Gastrocnemius medialis (tissue), 4 donors: ENCODE data around the gene COL6A5. TPM values are rescaled to one million over a fixed set of nuclear protein-coding genes. Genes with fewer than 3 reads are reported as not detected.

ENCODE experiments used
- ATAC-seq, 2 donors: fragments of 150-250 bp; one replicate each; pipeline ENCODE4 v1.9.1; 2016
- DNase-seq, 2 donors: peaks; one replicate each; pipeline ENCODE4 v3.0.0-alpha.2; 2019
- H3K27ac ChIP-seq, 4 donors: fragments of 200-600 bp; sonication (generic); 1 replicate in 1 of 4; 2 replicates in 3 of 4; pipeline ENCODE4 v1.5.1; 2016 to 2018; ENCODE audit warnings: mild to moderate bottlenecking in 2 of 4, moderate library complexity in 1 of 4
- H3K27me3 ChIP-seq, 3 donors: fragments of 200-600 bp; sonication (generic) in 2 of 3; 1 replicate in 1 of 3; 2 replicates in 2 of 3; pipeline versions ENCODE4 v1.5.1 to v1.6.0; 2016 to 2019; ENCODE audit warnings: mild to moderate bottlenecking in 1 of 3, moderate library complexity in 1 of 3
- H3K36me3 ChIP-seq, 2 donors: fragments of 200-600 bp; sonication (generic) in 1 of 2; one replicate each; pipeline ENCODE4 v1.5.1; 2017 to 2018
- H3K4me1 ChIP-seq, 2 donors: fragments of 200-600 bp; sonication (generic) in 1 of 2; one replicate each; pipeline ENCODE4 v1.5.1; 2016 to 2017; ENCODE audit warnings: mild to moderate bottlenecking in 2 of 2
- H3K4me3 ChIP-seq, 4 donors: fragments of 200-600 bp; sonication (generic) in 3 of 4; 1 replicate in 1 of 4; 2 replicates in 3 of 4; pipeline ENCODE4 v1.5.1; 2016 to 2019; ENCODE audit warnings: mild to moderate bottlenecking in 2 of 4
- H3K9me3 ChIP-seq, 3 donors: fragments of 200-600 bp; sonication (generic) in 2 of 3; 1 replicate in 1 of 3; 2 replicates in 2 of 3; pipeline ENCODE4 v1.5.1; 2016 to 2019
- POLR2A ChIP-seq, 2 donors: fragments of 450-650 bp; IDR thresholded peaks; one replicate each; pipeline ENCODE4 v1.6.1; 2017; ENCODE audit warnings: antibody characterized with exemption in 2 of 2, mild to moderate bottlenecking in 2 of 2, moderate library complexity in 2 of 2
- in situ Hi-C, 4 donors: fragments of 200-750 bp; cut with MboI; loops; one replicate each; pipeline versions ENCODE4 v1.15.0 to v1.8.0; 2017; ENCODE audit warnings: low sequenced_read_pairs in 4 of 4
- intact Hi-C: fragments of 100-400 bp; cut with DNase I; formaldehyde crosslinking; loops from one replicate; pipeline ENCODE4 v1.15.1; 2023; ENCODE audit warnings: low total_unique reads
- total RNA-seq, 4 donors: library from RNA; depleted of rRNA; stranded (reverse); fragments of >200 nt; gene quantifications; one replicate each; pipeline versions ENCODE4 v1.1.0 to v1.2.3, GENCODE V29; 2016
- TF ChIP-seq, protein P1 (sequence below), 5 experiments: fragments of 450-650 bp in 3 of 5; fragments of 200-600 bp in 2 of 5; sonication (generic) in 2 of 5; IDR thresholded peaks in 4 of 5; conservative IDR thresholded peaks in 1 of 5; 1 replicate in 4 of 5; 2 replicates in 1 of 5; pipeline ENCODE4 v1.5.1; 2016 to 2019; ENCODE audit warnings: antibody characterized with exemption in 5 of 5, mild to moderate bottlenecking in 3 of 5, moderate library complexity in 3 of 5

The COL6A5 gene
- total RNA-seq, 4 donors from 2014 or later, result not detected

DNA sequence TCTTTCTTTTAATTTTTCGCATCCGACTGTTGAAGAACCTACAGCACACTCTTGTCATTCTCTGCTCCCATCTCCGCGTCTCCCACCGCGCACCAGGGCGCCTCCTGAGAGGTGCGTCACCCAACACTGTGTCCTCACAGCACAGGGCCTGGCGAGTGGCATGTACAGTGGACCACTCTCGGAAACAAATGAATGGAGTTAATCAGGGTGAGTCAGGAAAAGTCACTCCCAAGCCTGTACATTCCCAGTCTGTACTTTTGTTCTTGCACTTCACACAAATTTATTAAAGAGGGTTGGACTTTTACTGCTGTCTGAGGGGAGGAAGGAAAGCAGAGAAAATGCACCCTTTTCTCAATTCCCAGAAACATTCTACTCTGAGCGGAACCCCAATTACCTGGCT is 172.1 kb downstream of the COL6A5 start:
- intact Hi-C loops, result no loop called here
- DNase-seq, result no peak

DNA sequence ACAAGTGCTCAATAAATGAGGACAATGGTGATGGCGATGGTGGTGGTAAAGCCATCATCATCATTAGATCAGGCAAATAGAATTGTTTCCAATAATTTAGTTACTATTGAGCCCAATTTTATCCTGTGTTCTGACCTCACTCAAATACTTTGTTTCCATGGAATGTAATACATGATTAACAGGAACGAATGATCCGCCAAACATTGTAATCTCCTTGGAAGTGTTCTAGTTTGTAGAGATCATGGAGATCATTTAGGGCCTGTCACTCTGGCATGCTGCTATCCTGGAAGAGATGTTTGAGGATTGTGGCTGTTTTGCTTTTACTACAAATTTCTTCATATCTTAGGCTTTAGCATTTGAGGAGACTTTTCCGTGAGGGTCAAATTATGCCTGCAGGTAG is 174.3 kb downstream of the COL6A5 start:
- no peak for DNase-seq
- Histone ChIP-seq H3K4me3 (no peak overlapping the region), H3K27me3 (peaks cover 3 to 25% (median 19%) of the 10 kb centered on the region in 3 donors), H3K4me1 (no peaks in the 10 kb centered on the region), H3K9me3 (no peaks in the 10 kb centered on the region), H3K36me3 (no peaks in the 10 kb centered on the region), H3K27ac (no peak overlapping the region)
- TF ChIP-seq, protein P1, sequence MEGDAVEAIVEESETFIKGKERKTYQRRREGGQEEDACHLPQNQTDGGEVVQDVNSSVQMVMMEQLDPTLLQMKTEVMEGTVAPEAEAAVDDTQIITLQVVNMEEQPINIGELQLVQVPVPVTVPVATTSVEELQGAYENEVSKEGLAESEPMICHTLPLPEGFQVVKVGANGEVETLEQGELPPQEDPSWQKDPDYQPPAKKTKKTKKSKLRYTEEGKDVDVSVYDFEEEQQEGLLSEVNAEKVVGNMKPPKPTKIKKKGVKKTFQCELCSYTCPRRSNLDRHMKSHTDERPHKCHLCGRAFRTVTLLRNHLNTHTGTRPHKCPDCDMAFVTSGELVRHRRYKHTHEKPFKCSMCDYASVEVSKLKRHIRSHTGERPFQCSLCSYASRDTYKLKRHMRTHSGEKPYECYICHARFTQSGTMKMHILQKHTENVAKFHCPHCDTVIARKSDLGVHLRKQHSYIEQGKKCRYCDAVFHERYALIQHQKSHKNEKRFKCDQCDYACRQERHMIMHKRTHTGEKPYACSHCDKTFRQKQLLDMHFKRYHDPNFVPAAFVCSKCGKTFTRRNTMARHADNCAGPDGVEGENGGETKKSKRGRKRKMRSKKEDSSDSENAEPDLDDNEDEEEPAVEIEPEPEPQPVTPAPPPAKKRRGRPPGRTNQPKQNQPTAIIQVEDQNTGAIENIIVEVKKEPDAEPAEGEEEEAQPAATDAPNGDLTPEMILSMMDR (IDR thresholded peaks at IDR 0.05 in 4 of 5, conservative IDR thresholded peaks at IDR 0.05 in 1 of 5), result no peak
- TF ChIP-seq POLR2A (IDR thresholded peaks at IDR 0.05), result no peak
- intact Hi-C loops (no loop called here), in situ Hi-C loops (no loop called here)
- no peak for ATAC-seq

More for the DNA sequence above, 172.1 kb downstream of the COL6A5 start:
- H3K4me3 ChIP-seq, result no peak overlapping the region
- no peaks in the 10 kb centered on the region for H3K9me3 ChIP-seq
- in situ Hi-C loops, result no loop called here
- no peak for ATAC-seq
- H3K4me1 ChIP-seq, result no peaks in the 10 kb centered on the region
- H3K36me3 ChIP-seq, result no peaks in the 10 kb centered on the region
- H3K27ac ChIP-seq, result no peak overlapping the region
- TF ChIP-seq, protein P1 (IDR thresholded peaks at IDR 0.05 in 4 of 5, conservative IDR thresholded peaks at IDR 0.05 in 1 of 5), result no peak
- no peak for TF ChIP-seq POLR2A (IDR thresholded peaks at IDR 0.05)
- peaks cover 3 to 25% (median 19%) of the 10 kb centered on the region in 3 donors for H3K27me3 ChIP-seq

DNA sequence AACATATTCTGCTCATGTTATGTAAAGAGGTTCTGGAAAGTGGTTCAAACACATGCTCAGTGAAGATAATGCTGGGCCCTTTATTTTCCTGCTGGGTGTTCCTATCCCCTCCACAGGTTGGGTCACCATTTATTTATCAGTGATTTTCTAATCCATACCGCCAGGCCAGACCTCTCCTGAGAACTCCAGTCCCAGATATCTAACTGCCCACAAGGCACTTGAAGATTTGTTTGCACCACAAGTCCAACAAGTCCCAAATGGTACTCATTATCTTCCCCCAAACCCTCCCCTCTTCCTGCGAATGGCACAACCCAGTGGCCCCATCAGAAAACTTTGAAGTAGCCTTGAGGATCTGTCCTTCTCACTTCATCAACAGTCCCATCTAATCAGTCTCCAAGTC is 176.9 kb downstream of the COL6A5 start:
- H3K27ac ChIP-seq, result no peak overlapping the region
- no peak overlapping the region for H3K4me3 ChIP-seq
- H3K4me1 ChIP-seq, result no peaks in the 10 kb centered on the region
- H3K9me3 ChIP-seq, result no peaks in the 10 kb centered on the region
- ATAC-seq (no peak), DNase-seq (no peak)
- intact Hi-C loops, result no loop called here
- TF ChIP-seq POLR2A (IDR thresholded peaks at IDR 0.05), result no peak
- in situ Hi-C loops, result no loop called here
- H3K27me3 ChIP-seq, result peaks cover 3 to 15% (median 6%) of the 10 kb centered on the region in 3 donors
- no peaks in the 10 kb centered on the region for H3K36me3 ChIP-seq

DNA sequence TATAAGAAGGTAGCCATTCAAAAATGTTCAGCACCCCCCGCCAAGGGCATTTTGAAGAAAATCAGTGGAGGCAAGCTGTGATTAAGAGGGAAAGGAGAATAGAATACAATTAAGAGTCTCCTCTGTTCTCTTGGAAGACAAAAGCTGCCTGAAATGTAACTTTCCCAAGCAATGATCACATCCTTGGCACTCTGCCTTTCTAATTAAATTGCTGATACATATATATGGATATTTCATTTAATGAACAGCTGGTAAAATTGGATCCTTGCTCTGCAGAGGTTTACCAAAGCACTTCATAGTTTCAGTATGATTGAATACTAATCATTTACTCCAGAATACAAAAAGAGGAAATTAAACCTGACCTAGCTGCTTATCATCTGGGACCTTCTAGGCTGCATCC is 182.0 kb downstream of the COL6A5 start:
- intact Hi-C loops, result no loop called here
- no peak for TF ChIP-seq POLR2A (IDR thresholded peaks at IDR 0.05)
- TF ChIP-seq, protein P1 (IDR thresholded peaks at IDR 0.05 in 4 of 5, conservative IDR thresholded peaks at IDR 0.05 in 1 of 5), result no peak

DNA sequence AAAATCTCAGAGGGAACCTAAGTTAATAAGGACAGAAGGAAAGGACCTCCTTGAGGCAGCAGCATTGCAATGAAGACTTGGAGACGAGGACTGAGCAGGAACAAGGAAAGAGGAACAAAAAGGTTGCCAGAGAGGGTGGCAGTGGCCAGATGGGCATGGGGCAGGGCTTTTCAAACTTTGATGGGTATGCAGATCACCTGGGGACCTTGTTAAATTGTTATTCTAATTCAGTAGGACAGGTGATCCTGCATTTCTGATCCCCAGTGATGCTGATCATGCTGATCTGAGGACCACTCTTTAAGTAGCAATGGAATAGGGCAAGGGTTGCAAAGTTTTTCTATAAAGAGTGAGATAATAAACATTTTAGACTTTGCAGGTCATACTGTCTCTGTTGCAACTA is 182.6 kb downstream of the COL6A5 start:
- no peaks in the 10 kb centered on the region for H3K27me3 ChIP-seq
- no peak overlapping the region for H3K27ac ChIP-seq
- H3K36me3 ChIP-seq, result no peaks in the 10 kb centered on the region
- no peak for TF ChIP-seq POLR2A (IDR thresholded peaks at IDR 0.05)
- TF ChIP-seq, protein P1 (IDR thresholded peaks at IDR 0.05 in 4 of 5, conservative IDR thresholded peaks at IDR 0.05 in 1 of 5), result no peak
- in situ Hi-C loops (no loop called here), intact Hi-C loops (no loop called here)
- no peaks in the 10 kb centered on the region for H3K4me1 ChIP-seq
- no peak for ATAC-seq
- no peak overlapping the region for H3K4me3 ChIP-seq
- no peaks in the 10 kb centered on the region for H3K9me3 ChIP-seq
- DNase-seq, result no peak

More for the DNA sequence above, 182.0 kb downstream of the COL6A5 start:
- H3K36me3 ChIP-seq, result no peaks in the 10 kb centered on the region
- H3K4me1 ChIP-seq, result no peaks in the 10 kb centered on the region
- no peak for ATAC-seq
- H3K4me3 ChIP-seq, result no peak overlapping the region
- H3K9me3 ChIP-seq, result no peaks in the 10 kb centered on the region
- H3K27ac ChIP-seq, result no peak overlapping the region
- H3K27me3 ChIP-seq, result no peaks in the 10 kb centered on the region
- DNase-seq, result no peak
- in situ Hi-C loops, result no loop called here
